Measurements from ENCODE around the gene NAA40. TPM values are rescaled to one million over a fixed set of nuclear protein-coding genes. Genes with fewer than 3 reads are reported as not detected.
A peak's percentile ranks its signal among the peaks of the same experiment; 100 is the strongest.

NAA40 gene
- total and polyA plus RNA-seq, 10 of the 15 experiments (the other 5 are each of a cell fraction or from before 2014, with no cell fraction given) = 4.8 to 31.6 (median 22.2) TPM

GRCh38 chr11:63974259-63975143 lies 35.7 kb downstream of the NAA40 start, which contains the start of gene COX8A (continued):
- TF ChIP-seq ESRRA (IDR thresholded peaks at IDR 0.05; ENCODE audit: low read length) (no peak; the same call in 1 of the 2 replicates), CBX5 (IDR thresholded peaks at IDR 0.05; ENCODE audit: low read depth) (no peak), EP300 (IDR thresholded peaks at IDR 0.05; ENCODE audit: borderline replicate concordance in 1 of 2, control insufficient read depth in 1 of 2, low read depth in 2 of 2, low read length in 2 of 2) (no peak), RB1 (IDR thresholded peaks at IDR 0.05; ENCODE audit: borderline replicate concordance) (peak; percentile 90; the same call in 1 of the 2 replicates), POLR2AphosphoS2 (IDR thresholded peaks at IDR 0.05; ENCODE audit: low read depth, low read length) (peak; percentile 81), PKNOX1 (IDR thresholded peaks at IDR 0.05) (peak; percentile 98), NR2F1 (conservative IDR thresholded peaks at IDR 0.05) (peak; percentile 93), FOXM1 (IDR thresholded peaks at IDR 0.05; ENCODE audit: low read depth, low read length) (0 out of 2 replicates have a peak, but pooled peaks have one; percentile 57), EED (IDR thresholded peaks at IDR 0.05; ENCODE audit: low read depth) (peak; percentile 91), CBX3 (IDR thresholded peaks at IDR 0.05; ENCODE audit: borderline replicate concordance, low read depth) (no peak), SREBF1 (IDR thresholded peaks at IDR 0.05; ENCODE audit: low read length) (no peak), RELA (IDR thresholded peaks at IDR 0.05; ENCODE audit: borderline replicate concordance, partially characterized antibody) (peak; percentile 29), TARDBP (IDR thresholded peaks at IDR 0.05; ENCODE audit: borderline replicate concordance) (no peak), ZNF217 (IDR thresholded peaks at IDR 0.05) (no peak), KDM1A (IDR thresholded peaks at IDR 0.05; ENCODE audit: borderline replicate concordance) (no peak), CREM (IDR thresholded peaks at IDR 0.05; ENCODE audit: low read depth) (peak; percentile 96), SRF (IDR thresholded peaks at IDR 0.05; ENCODE audit: low read depth in 2 of 2, low read length in 2 of 2) (no peak), PML (IDR thresholded peaks at IDR 0.05; ENCODE audit: low read length) (no peak), BACH1 (IDR thresholded peaks at IDR 0.05; ENCODE audit: borderline replicate concordance) (peak; percentile 83)
- TF ChIP-seq, protein P1, sequence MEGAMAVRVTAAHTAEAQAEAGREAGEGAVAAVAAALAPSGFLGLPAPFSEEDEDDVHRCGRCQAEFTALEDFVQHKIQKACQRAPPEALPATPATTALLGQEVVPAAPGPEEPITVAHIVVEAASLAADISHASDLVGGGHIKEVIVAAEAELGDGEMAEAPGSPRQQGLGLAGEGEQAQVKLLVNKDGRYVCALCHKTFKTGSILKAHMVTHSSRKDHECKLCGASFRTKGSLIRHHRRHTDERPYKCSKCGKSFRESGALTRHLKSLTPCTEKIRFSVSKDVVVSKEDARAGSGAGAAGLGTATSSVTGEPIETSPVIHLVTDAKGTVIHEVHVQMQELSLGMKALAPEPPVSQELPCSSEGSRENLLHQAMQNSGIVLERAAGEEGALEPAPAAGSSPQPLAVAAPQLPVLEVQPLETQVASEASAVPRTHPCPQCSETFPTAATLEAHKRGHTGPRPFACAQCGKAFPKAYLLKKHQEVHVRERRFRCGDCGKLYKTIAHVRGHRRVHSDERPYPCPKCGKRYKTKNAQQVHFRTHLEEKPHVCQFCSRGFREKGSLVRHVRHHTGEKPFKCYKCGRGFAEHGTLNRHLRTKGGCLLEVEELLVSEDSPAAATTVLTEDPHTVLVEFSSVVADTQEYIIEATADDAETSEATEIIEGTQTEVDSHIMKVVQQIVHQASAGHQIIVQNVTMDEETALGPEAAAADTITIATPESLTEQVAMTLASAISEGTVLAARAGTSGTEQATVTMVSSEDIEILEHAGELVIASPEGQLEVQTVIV (IDR thresholded peaks at IDR 0.05; ENCODE audit: borderline replicate concordance, partially characterized antibody) = peak; percentile 74
- TF ChIP-seq, protein P2, sequence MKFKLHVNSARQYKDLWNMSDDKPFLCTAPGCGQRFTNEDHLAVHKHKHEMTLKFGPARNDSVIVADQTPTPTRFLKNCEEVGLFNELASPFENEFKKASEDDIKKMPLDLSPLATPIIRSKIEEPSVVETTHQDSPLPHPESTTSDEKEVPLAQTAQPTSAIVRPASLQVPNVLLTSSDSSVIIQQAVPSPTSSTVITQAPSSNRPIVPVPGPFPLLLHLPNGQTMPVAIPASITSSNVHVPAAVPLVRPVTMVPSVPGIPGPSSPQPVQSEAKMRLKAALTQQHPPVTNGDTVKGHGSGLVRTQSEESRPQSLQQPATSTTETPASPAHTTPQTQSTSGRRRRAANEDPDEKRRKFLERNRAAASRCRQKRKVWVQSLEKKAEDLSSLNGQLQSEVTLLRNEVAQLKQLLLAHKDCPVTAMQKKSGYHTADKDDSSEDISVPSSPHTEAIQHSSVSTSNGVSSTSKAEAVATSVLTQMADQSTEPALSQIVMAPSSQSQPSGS (IDR thresholded peaks at IDR 0.05; ENCODE audit: low read length) = no peak
- TF ChIP-seq, protein P3, sequence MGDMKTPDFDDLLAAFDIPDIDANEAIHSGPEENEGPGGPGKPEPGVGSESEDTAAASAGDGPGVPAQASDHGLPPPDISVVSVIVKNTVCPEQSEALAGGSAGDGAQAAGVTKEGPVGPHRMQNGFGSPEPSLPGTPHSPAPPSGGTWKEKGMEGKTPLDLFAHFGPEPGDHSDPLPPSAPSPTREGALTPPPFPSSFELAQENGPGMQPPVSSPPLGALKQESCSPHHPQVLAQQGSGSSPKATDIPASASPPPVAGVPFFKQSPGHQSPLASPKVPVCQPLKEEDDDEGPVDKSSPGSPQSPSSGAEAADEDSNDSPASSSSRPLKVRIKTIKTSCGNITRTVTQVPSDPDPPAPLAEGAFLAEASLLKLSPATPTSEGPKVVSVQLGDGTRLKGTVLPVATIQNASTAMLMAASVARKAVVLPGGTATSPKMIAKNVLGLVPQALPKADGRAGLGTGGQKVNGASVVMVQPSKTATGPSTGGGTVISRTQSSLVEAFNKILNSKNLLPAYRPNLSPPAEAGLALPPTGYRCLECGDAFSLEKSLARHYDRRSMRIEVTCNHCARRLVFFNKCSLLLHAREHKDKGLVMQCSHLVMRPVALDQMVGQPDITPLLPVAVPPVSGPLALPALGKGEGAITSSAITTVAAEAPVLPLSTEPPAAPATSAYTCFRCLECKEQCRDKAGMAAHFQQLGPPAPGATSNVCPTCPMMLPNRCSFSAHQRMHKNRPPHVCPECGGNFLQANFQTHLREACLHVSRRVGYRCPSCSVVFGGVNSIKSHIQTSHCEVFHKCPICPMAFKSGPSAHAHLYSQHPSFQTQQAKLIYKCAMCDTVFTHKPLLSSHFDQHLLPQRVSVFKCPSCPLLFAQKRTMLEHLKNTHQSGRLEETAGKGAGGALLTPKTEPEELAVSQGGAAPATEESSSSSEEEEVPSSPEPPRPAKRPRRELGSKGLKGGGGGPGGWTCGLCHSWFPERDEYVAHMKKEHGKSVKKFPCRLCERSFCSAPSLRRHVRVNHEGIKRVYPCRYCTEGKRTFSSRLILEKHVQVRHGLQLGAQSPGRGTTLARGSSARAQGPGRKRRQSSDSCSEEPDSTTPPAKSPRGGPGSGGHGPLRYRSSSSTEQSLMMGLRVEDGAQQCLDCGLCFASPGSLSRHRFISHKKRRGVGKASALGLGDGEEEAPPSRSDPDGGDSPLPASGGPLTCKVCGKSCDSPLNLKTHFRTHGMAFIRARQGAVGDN (IDR thresholded peaks at IDR 0.05) = 0 out of 2 replicates have a peak, but pooled peaks have one; percentile 17

Measured in GM12878 (cell line).